Measurements from ENCODE around the gene CPNE1.

The CPNE1 gene

DNA sequence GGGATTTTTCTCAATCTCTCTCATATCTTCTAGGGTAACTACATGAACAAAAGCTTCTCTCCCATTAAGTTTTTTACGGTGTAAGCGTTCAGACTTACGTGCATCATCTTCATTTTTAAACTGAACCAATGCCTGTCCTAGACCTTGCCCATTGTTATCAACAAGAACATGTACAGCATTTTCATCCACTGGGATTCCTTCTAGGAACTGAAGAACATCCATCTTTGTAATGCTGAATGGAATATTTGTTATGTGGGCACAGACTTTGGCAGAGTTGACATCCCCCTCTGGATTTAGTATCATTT lies 11.3 kb downstream of the CPNE1 start:
- ATAC-seq, result no peak
- no peak for TF ChIP-seq TSHZ2 (CRISPR knock-in tag; IDR thresholded peaks at IDR 0.05)
- no peak for TF ChIP-seq ZNF8 (CRISPR knock-in tag; IDR thresholded peaks at IDR 0.05)
- no peak for TF ChIP-seq TOX (CRISPR knock-in tag; IDR thresholded peaks at IDR 0.05; ENCODE audit: borderline replicate concordance)
- TF ChIP-seq, protein P1, sequence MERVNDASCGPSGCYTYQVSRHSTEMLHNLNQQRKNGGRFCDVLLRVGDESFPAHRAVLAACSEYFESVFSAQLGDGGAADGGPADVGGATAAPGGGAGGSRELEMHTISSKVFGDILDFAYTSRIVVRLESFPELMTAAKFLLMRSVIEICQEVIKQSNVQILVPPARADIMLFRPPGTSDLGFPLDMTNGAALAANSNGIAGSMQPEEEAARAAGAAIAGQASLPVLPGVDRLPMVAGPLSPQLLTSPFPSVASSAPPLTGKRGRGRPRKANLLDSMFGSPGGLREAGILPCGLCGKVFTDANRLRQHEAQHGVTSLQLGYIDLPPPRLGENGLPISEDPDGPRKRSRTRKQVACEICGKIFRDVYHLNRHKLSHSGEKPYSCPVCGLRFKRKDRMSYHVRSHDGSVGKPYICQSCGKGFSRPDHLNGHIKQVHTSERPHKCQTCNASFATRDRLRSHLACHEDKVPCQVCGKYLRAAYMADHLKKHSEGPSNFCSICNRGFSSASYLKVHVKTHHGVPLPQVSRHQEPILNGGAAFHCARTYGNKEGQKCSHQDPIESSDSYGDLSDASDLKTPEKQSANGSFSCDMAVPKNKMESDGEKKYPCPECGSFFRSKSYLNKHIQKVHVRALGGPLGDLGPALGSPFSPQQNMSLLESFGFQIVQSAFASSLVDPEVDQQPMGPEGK (CRISPR knock-in tag; IDR thresholded peaks at IDR 0.05; ENCODE audit: borderline replicate concordance), result no peak
- TF ChIP-seq GLIS3 (CRISPR knock-in tag; IDR thresholded peaks at IDR 0.05), result no peak
- TF ChIP-seq ISL1 (CRISPR knock-in tag; IDR thresholded peaks at IDR 0.05), result no peak

- no peak for ATAC-seq
- TF ChIP-seq OSR1 (CRISPR knock-in tag; IDR thresholded peaks at IDR 0.05), result no peak
- TF ChIP-seq ZC3H10 (CRISPR knock-in tag; IDR thresholded peaks at IDR 0.05), result no peak
- TF ChIP-seq TSHZ2 (CRISPR knock-in tag; IDR thresholded peaks at IDR 0.05), result no peak
- no peak for TF ChIP-seq CSRNP3 (CRISPR knock-in tag; IDR thresholded peaks at IDR 0.05)
- TF ChIP-seq PPARA (CRISPR knock-in tag; IDR thresholded peaks at IDR 0.05; ENCODE audit: borderline replicate concordance), result no peak
- TF ChIP-seq ZFP30 (CRISPR knock-in tag; IDR thresholded peaks at IDR 0.05), result no peak
- no peak for TF ChIP-seq BACH2 (CRISPR knock-in tag; IDR thresholded peaks at IDR 0.05; ENCODE audit: borderline replicate concordance)
- no peak for TF ChIP-seq GLIS3 (CRISPR knock-in tag; IDR thresholded peaks at IDR 0.05)
- no peak for TF ChIP-seq ZNF565 (CRISPR knock-in tag; conservative IDR thresholded peaks at IDR 0.05; ENCODE audit: low read depth)
- TF ChIP-seq CREB5 (CRISPR knock-in tag; IDR thresholded peaks at IDR 0.05; ENCODE audit: low read depth), result no peak
- TF ChIP-seq SNAI2 (CRISPR knock-in tag; IDR thresholded peaks at IDR 0.05), result no peak
These were observed 11.9 kb downstream of the CPNE1 start for GRCh38 chr20:35652641-35653429.

- ATAC-seq, result no peak
- no peak for TF ChIP-seq OSR1 (CRISPR knock-in tag; IDR thresholded peaks at IDR 0.05)
- TF ChIP-seq TSHZ2 (CRISPR knock-in tag; IDR thresholded peaks at IDR 0.05), result no peak
- TF ChIP-seq TCF4 (CRISPR knock-in tag; IDR thresholded peaks at IDR 0.05; ENCODE audit: borderline replicate concordance), result no peak
These were observed 12.7 kb downstream of the CPNE1 start for GRCh38 chr20:35651958-35652357.

Data from SK-N-SH treated with all-trans-retinoic acid at 6 μM for 48 hours (cell line).